Right lung (tissue), 5 donors: ENCODE measurements around the gene IL24. TPM values are rescaled to one million over a fixed set of nuclear protein-coding genes. Genes with fewer than 3 reads are reported as not detected.

Experiments used
- DNase-seq, 2 donors: peaks; one replicate each; pipeline ENCODE4 v3.0.0-alpha.2; 2013
- polyA plus RNA-seq, 5 donors: library from polyadenylated mRNA; unstranded; fragments of 120-200 nt; gene quantifications; one replicate each; pipeline versions ENCODE4 v1.2.1 to v1.2.3, GENCODE V29; 2013; ENCODE audit warnings: inconsistent platforms in 1 of 5, low replicate concordance in 1 of 5; ENCODE audit not compliant: insufficient read length in 5 of 5, insufficient read depth in 1 of 5

The IL24 gene
- polyA plus RNA-seq, 5 donors = 0.22 to 0.64 (median 0.29) TPM

DNA sequence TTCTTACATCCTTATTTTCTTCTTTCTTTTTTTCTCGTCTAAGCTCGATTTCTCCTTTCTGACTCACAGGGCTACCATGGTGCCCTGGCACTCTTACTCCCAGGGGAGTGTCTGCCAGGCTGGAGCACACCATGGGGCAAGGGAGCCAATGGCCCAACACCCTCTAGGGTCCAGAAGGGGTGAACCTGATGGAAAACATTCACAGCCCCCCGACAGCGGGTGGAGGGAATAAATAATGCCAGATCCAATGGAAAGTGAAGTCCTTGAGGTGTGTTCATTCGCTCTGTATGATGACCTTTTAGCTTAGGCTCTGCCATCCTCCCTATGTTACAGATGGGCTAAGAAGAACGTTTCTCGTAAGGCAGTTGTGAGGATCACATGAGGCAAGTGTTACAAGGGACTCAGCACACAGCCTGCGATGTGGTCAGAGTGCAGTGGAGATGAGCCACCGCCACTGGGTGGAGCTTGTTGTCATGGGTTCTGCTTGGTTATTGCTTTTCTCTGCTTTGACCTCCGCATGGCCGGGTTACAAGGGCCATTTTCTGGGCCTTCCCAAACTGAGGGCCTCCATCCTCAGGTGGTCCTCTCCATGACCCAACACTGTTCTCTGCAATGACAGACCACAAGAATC is 28.0 kb downstream of the IL24 start:
- DNase-seq = no peak

DNA sequence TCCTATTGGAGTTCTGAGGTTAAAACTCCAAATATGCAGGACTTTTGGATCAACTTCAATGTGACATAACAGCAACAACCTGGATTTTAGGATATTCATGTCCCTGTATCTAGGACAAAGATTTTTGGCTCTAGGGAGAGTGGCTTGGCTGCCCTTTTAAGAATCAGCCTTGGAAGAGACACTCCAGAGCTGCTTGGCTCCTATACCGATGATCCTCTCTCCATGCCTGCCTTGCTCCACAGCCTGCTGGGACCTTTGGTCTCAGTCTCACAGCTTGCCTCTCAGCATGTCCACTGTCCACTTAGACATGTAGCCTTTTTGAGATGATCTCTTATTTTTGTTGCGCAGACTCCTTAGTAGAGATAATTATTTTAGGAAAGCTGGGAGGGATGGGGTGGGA is 29.0 kb downstream of the IL24 start:
- DNase-seq = no peak

DNA sequence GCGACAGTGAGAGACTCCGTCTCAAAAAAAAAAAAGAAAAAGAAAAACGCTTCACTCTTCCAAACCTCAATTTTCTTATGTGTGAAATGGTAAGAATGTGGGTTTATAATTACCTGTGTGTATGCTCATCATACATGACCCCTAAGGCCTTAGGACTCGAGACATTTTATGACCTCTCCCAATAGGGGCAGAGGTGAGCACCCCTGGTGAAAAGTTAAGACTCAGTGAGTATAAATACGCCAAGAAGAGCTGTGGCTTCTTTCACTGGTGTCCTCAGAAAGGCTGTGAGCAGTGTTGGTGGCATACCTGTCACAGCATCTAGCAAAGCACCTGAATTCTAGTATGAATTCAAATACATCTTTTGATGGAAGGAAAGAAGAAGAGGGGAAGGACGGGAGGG is 32.3 kb downstream of the IL24 start:
- no peak for DNase-seq

DNA sequence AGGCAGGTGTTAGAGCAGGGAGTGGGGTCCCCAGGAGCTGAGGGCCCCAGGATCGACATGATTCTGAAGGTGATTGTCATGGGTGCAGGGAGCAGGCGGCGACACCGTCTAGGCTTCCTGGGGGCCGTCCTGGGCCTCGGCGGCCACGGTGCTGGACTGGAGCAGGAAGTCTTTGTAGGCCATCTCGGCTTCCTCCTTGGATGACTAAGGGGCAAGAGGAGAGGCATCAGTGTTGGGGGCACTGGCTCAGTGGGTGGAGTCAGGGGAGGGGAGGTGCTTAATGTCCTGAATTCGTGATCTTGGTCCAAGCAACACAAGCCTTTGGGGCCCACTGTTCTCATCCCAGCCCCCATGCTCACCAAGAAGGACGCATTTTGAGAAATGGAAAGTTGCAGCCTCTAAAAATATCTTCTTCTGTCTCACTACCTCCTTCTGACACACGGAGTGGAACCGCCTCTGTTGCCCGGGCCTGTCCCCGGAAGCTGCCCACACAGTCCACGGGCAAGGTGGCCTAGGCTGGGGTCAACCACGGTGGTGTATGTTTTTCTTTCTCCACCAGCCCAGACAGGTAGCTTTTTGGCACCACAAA is 33.1 kb downstream of the IL24 start:
- DNase-seq = no peak

DNA sequence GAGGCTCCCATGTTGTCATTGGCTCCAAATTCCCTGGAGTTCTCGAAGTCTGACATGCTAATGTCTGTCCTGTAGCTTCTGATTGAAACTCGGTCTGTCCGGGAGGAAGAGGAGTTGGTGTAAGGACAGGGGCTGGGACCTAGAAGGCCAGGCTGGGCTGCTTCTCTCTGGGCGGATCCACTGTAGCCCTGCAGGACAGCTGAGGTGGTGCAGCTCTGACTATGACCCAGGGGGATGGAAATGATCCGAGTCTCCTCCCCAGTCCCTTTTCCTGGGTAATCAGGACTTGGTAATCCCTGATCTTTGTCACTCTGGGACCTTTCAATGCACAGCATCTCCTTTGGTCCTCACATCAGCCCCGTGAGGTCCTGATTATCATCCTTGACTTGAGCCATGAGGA is 34.5 kb downstream of the IL24 start:
- no peak for DNase-seq

DNA sequence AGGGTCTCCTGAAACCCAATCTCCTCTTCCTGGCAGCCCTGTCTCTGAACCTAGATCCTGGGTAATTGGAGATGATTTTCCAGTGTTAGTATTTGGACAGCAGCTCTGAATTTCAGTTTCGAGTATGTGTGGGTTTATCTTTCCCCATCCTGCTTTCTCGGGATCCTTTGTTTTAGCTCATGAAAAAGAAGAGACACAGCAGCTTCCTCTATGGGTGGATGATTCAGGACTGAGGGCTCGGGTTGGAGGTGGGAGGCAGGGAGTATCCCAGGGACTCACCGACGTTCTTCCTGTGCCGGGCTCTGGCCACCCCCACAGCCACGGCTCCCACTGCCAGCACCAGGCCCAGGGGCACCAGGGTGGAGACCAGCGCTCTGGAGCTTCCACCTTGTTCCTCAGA is 34.9 kb downstream of the IL24 start:
- DNase-seq = no peak

DNA sequence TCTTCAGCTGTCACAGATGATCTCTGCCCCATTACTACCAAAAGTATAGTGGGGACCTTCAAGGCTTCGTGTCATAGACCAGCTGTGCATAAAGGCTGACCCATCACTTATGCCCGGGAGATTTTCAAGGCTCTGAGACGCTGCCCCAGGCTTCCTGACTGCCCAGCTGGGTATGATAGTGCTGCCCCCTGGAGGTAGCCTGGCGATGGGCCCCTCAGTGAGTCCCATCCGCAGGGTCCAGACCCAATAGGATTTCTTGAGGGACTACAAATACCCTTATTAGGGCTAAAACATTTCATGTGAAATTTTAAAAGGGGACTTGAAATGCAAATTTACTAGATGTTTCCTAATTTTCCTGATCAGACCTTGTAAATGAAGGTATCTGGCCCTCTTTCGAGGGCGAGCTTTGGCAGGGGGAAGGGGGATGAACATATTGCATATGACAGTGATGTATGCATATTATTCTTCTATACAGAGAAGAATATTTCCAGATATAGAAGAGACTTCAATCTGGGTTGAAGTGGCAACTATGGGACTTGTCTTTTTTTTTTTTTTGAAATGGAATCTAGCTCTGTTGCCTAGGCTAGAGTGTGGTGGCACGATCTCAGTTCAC is 36.2 kb downstream of the IL24 start:
- no peak for DNase-seq

DNA sequence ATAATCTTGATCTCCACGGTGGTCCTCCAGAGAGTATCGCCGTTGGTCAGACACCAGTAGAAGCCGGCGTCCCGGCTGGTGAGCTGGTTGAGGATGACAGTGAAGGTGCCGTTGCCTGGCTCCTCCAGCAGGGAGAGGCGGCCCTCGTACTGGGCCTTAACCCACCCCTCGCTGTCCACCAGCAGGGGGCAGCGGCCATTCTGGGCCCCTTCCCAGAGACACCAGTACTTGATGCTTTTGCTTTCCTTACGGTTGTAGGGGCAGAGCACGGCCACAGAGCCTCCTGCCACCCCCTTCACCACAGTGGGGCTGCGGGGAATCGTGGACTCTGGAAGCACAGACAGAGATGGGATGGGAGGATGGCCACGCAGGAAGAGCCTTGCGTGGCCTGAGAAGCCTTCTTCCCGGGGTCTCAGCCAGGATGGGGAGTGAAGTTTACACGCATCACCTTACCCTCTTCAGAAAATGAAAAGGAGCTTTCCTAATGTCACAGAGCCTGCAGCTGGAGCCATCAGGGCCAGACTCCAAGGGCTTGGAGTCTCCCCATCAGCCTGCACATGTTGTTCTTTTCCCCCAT is 38.3 kb downstream of the IL24 start:
- no peak for DNase-seq

DNA sequence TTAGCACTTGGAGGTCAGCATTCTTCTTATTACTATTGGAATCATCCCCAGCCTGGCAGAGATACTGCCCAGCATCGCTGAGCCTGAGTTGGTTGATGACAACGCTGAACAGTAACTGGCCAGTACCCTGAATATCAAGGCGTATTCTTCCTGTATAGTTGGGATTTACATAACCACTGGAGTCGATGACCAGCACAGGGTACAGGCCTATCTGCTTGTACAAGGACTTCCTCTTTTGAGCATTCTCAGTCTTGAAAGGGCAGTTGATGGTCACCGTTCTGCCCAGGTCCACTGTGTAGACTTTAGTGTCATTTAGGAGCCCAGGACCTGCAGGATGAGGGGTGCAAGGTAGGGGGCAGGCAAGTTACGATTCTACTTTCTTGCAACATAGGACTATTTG is 40.2 kb downstream of the IL24 start:
- DNase-seq = no peak

DNA sequence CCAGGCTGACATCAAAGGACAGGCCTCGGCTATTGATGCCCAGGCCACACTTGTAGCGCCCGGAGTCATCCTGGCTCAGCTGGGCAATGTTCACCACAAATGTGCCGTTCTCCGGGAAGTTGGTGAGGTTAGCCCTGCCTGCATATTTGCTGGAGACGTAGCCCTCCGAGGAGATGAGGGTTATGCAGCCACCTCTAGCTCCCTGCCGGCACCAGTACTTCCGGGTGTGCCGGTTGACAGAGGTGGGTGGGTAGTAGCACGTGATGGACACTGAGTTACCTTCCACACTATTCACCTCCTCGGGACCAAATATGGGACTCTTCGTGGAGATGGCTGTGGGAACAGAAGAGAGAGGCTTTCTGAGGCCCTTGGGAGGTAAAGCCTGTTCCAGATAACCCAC is 41.9 kb downstream of the IL24 start:
- no peak for DNase-seq

DNA sequence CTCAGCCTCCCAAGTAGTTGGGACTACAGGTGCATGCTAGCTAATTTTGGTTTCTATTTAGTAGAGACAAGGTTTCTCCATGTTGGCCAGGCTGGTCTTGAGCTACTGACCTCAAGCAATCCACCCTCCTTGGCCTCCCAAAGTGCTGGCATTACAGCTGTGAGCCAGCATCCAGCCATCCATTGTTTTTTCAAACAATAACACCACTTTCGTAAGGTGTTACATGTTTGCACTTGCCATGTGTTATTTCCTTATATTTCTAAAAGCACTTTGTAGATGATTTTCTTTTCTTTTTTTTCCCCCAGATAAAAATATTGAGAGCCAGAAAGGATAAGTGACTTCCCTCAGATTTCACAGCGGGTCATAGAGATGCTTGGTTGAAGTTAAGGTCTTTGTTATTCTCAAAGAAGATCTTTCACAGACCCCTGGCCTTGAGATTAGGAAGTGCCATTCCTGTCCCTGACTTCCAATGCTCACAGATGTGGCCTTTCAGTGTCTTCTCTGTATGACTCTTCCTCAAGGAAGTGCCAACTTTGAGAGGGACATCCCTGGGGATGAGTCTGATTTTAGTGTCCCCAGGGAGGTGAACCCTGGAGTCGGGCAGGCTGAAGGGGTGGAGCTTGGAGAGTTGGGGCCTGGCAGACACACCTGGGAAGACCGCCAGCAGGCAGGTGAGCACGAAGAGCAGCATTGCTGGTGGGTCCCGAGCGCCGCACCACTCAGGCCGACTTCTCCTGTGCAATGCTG is 42.8 kb downstream of the IL24 start:
- no peak for DNase-seq

DNA sequence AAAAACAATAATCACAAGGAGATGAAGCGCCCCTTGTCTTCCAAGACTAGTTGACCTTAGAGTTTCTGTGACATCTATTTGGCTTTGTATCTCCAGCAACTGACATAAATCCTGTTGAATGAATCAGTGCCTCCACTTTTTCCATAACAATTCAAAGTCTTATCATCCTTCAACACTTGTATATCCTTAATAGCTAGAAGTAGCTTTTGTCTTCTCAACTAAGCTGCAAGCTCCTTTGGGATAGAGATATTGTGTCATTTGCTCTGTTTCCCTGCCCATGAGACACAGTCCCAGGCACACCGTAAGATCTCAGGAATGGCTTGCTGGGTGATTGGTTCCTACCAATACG is 43.3 kb downstream of the IL24 start:
- no peak for DNase-seq

DNA sequence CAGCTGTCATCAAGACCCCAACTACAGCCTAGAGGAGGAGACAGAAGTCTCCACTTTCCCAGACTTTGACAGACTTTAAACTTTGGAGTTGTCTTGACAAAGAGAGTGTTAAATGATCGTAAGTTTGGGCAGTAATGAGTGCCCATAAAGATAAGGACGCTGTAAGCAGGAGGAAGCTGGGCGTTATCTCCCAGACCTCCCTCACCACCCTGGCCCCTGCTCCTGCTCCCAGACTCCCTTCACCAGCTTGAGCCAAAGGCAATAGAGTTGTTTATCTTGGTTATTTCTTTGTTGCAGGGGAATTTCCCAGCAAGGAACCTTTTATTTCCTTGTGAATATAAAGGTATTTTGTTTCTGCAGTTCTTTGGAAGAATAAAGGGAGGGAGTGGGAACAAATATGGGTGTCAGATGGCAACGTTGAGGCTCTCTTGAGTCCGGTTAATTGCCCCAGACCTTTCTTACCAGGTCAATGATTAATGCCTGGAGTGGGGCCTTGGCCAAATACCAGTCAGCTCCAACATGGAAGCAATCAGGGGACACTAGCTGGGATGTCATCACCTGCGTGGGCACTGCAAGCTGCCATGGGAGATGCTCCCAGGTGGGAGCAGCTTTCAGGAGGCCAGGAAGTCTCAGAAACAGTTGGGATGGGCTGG is 44.6 kb downstream of the IL24 start:
- no peak for DNase-seq

DNA sequence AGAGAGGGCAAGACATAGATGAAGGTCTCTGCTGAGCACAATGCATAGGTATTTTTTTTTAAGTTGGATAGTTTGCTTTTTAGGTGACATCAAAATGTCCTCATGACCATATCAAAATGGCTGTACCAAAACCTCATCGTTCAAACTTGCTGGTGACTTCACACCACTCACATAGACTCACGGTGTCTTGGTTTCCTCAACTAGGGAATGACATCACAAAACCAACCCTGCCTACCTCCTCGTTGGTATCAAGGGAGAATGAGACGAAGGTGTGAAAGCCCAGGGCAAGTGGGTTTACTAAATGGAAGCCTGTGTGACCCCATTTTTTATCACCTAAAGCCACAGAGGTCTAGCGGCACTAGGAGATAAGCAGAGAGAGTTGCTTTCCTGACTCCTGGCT is 47.5 kb downstream of the IL24 start:
- no peak for DNase-seq

DNA sequence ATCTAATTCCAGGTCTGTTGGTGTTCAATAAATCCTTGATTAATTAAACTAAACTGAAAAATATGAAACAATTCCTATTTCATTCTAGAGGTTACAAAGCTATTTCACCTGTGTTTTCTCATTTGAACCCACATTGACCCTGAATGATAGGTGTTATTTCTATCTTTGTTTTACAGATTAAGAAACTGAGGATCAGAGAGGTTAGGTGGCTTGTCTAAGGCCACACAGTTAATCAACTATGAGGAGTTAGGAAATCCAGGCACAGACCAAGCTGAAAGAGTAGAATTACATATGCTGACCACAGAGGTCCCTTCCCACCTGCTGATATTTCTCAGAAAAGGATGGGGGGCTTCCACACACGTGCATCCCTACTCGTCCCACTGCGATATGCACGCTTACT is 48.5 kb downstream of the IL24 start:
- DNase-seq = no peak

DNA sequence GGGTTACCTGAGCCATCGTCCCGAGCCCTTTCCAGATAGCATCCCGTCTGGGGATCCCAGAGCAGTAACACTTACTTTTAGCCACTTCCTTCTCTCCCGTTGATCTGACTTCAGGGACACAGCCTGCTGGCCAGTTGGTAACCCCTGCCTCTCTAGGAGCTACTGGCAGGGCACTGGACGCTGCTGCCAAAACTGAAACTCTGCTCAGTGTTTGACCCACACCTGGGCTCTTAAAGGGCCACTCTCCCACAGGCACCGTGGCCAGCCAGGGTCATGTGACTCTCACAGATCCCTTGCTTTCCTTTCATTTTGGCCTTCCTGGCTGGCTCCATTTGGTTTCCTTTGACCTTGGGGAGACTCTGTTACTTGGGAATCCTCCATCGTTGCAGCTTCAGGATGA is 49.0 kb downstream of the IL24 start, which contains the start of gene PIGR:
Gene PIGR (minus strand): TSS at position 206 of the 400 bp plus-strand sequence. CDS start 5,935 bp downstream, outside the sequence.
- no peak for DNase-seq

DNA sequence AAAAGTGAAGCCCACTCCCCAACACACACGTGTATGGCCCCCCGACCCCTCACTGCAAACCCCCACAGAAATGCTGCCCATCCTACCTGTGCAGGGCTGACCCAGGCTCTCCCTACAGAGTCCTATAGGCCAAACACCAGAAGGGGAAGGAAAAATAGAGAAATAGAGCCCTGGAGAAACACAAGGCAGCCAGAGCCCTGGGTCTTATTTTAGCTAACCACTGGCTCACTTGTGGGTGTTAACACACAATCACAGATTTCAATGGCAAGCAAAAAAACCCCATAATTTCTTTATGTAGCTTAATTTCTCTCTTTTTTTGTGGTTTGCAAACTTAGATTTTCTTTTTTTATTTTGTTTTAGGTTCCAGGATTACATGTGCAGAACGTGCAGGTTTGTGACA is 50.0 kb downstream of the IL24 start:
- DNase-seq = no peak

DNA sequence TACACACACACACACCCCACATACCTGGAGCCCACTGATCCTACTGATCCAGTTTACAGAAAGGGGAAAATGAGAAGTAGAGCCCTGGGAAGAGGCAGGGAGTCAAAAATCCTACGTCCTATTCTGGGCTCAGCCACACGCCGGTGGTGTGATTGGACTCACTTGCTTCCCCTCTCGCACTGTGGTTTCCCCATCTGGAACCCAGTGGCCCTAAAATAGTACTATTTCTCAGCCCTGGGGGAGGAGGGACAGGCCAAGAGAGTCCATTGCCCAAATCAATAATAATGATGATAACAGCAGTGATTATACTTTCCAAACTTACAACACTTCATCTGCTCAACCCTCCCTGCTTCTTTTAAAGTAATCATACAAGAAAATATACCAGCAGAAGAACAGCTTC is 52.0 kb downstream of the IL24 start:
- no peak for DNase-seq

DNA sequence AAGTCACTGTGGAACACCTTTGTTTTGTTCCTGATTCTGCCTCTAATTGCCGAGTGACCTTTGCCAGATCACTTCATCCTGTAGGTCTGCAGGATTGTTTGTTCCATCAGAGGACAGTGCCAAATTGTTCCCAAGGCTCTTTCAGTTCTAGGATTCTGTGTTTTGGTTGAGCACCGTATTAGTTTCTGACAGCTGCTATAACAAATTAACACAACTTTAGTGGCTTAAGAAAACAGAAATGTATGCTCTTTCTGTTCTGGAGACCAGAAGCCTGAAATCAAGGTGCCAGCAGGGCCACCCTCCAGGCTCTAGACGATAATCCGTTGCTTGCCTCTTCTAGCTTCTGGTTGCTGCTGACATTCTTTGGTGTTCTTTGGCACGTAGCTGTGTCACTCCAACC is 52.4 kb downstream of the IL24 start:
- DNase-seq = no peak

DNA sequence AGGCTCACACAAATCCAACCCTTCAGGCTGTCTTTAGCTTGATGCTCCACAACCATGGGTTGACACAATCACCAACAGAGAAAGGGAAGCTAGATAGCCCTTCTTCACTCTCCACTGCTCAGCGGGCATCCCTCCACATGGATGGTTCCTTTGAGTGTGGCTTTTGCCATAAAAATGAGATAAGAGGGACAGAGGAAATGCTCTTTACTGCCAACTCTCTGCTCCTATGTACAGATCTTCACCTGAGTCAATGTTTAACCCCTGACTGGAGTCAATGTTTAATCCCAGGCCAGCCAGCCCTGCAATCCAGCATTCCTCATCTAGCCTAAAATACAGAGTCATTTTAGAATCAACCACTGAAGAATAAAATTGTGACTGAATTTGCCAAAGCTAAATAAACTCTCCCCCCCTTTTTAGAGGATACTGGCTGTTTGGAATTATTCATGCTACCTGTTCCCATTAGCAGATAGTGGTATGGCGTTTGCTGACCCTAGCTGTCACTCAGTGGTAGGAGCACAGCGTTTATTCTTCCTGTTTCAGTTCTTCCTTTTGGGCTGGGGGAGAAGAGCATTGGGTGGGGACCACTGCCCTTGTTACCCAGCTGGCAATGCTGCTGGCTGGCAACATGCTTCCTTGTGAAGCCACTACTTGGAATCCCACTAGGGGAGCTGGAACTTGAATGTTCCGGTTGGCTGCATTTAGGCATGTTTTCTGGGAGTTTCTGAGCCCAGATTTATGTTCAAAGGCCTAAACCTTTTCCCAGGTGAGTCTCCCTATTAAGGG is 54.3 kb downstream of the IL24 start:
- no peak for DNase-seq

DNA sequence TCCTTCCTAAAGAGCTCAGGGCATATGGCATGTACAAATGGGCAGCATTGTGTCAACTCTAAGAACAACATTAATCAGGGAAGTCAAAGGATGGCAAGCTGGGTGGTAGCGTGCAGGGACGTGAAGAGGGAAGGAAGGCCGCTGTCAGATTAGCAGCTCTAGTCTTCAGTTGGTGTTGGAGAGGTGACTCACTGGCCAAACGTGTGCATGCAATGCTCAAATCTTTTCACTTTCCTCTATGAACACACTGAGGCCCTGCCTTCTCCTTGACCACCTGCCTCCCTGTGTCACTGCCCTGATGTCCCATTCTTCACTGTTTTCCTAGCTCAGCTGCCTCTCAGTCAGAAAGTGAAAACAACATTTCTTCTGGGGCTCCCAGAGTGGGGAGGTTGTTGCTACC is 54.9 kb downstream of the IL24 start:
- no peak for DNase-seq
